ENCODE data around the gene GPR107.

Gene GPR107

GRCh38 chr9:130167927-130168326 lies 114.2 kb downstream of the GPR107 start:
- DNase-seq = no peak

GRCh38 chr9:130171226-130172148 lies 117.8 kb downstream of the GPR107 start:
- no peak for DNase-seq

GRCh38 chr9:130172161-130172857 lies 118.6 kb downstream of the GPR107 start, which contains the start of gene NCS1:
Gene NCS1 (plus strand): TSS chr9:130172404. CDS start chr9:130172664, 260 bp downstream.
- DNase-seq = peak; percentile 47

GRCh38 chr9:130172858-130173665 lies 119.4 kb downstream of the GPR107 start:
- DNase-seq = no peak

- no peak for DNase-seq
These were observed 119.9 kb downstream of the GPR107 start for GRCh38 chr9:130173666-130173983.

- no peak for DNase-seq
These were observed 120.3 kb downstream of the GPR107 start for GRCh38 chr9:130174025-130174424.

- no peak for DNase-seq
These were observed 121.2 kb downstream of the GPR107 start for GRCh38 chr9:130174920-130175321.

GRCh38 chr9:130175355-130175754 lies 121.6 kb downstream of the GPR107 start:
- DNase-seq = no peak

- DNase-seq = no peak
These were observed 123.1 kb downstream of the GPR107 start for GRCh38 chr9:130176760-130177159.

GRCh38 chr9:130177898-130178805 lies 124.4 kb downstream of the GPR107 start:
- DNase-seq = no peak

GRCh38 chr9:130179331-130179907 lies 125.7 kb downstream of the GPR107 start:
- DNase-seq = no peak

GRCh38 chr9:130180516-130180915 lies 126.8 kb downstream of the GPR107 start:
- DNase-seq = no peak

- no peak for DNase-seq
These were observed 128.1 kb downstream of the GPR107 start for GRCh38 chr9:130181678-130182380.

- DNase-seq = no peak
These were observed 128.7 kb downstream of the GPR107 start for GRCh38 chr9:130182381-130182909.

- DNase-seq = no peak
These were observed 129.5 kb downstream of the GPR107 start for GRCh38 chr9:130183133-130183762.

- no peak for DNase-seq
These were observed 131.3 kb downstream of the GPR107 start for GRCh38 chr9:130185017-130185416.

- no peak for DNase-seq
These were observed 131.9 kb downstream of the GPR107 start for GRCh38 chr9:130185490-130186031.

- no peak for DNase-seq
These were observed 132.3 kb downstream of the GPR107 start for GRCh38 chr9:130186051-130186450.

GRCh38 chr9:130186839-130187522 lies 133.3 kb downstream of the GPR107 start:
- no peak for DNase-seq

- no peak for DNase-seq
These were observed 133.8 kb downstream of the GPR107 start for GRCh38 chr9:130187523-130187846.
